Measurements from ENCODE around the gene COL4A2.
A peak's percentile ranks its signal among the peaks of the same experiment; 100 is the strongest.

The COL4A2 gene

GRCh38 chr13:110463871-110464510 lies 156.9 kb downstream of the COL4A2 start:
- DNase-seq: no peak

GRCh38 chr13:110464556-110465333 lies 157.7 kb downstream of the COL4A2 start:
- no peak for DNase-seq

- no peak for DNase-seq
These were observed 158.6 kb downstream of the COL4A2 start for GRCh38 chr13:110465696-110466095.

GRCh38 chr13:110466266-110466915 lies 159.3 kb downstream of the COL4A2 start:
- DNase-seq: no peak

DNA sequence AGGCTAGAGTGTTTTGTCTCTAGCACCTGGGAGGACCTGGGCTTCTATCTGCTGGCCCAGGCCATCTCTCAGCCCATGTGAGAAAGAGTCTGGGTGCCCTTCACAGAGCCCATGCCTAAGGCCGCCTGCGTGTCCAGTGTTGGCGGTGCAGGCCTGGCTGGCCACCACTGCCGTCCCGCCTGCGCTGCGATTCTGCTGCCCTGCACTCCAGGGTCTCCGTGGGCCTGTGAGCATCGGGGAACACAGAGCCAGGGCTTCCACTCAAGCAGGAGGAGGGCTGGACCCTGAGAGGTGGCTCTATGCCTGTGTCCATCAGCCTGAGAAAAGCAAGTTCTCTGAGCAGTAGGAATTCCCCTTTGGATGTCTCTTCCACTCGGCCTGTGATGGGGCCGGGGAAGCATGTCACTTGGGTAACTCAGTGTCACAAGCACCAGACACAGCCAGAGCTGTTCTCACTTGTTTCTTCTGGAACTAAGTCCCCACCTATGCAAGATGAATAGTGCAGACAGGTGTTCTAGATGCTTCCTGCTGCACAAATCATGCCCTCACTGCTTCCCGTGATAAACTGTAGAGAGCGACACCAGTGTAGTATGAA lies 160.5 kb downstream of the COL4A2 start:
- no peak for DNase-seq

DNA sequence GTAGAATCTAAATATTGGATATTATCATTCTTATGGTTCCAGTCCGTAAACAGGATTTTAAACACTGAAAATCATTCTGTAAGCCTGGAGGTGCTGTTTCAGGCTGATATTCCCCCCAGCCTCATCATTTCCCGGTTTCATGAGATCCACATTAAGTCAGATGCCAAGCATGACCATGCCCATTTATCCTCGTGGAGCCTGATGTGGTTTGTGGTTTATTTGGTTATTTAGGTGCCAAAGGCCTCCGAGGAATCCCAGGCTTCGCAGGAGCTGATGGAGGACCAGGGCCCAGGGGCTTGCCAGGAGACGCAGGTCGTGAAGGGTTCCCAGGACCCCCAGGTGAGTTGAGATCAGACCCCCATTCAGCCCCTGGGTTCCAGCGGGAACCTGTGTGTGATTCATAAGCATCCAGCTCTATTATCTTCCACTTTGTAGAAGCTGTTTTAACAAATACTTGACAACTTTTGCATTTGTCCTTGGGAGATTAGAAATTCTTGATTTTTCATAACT lies 162.0 kb downstream of the COL4A2 start:
- DNase-seq: no peak

DNA sequence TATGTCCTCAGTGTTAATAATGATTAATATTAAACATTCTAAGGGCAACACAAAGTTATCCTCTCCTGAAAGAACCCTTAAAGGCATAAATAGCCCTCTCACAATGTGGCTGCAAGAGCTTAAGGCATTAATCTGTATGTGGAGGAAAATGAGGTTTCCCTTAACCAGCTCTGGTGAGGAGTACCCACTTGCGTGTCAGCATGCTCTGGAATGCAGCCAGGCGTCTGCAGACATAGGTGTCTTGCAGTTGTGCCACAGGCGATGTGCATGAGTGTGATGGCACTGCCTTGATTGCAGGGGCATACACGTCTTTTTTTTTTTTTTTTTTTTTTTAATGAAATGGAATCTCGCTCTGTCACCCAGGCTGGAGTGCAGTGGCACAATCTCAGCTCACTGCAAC lies 162.5 kb downstream of the COL4A2 start:
- DNase-seq: no peak

GRCh38 chr13:110470272-110471009 lies 163.4 kb downstream of the COL4A2 start:
- DNase-seq: no peak

DNA sequence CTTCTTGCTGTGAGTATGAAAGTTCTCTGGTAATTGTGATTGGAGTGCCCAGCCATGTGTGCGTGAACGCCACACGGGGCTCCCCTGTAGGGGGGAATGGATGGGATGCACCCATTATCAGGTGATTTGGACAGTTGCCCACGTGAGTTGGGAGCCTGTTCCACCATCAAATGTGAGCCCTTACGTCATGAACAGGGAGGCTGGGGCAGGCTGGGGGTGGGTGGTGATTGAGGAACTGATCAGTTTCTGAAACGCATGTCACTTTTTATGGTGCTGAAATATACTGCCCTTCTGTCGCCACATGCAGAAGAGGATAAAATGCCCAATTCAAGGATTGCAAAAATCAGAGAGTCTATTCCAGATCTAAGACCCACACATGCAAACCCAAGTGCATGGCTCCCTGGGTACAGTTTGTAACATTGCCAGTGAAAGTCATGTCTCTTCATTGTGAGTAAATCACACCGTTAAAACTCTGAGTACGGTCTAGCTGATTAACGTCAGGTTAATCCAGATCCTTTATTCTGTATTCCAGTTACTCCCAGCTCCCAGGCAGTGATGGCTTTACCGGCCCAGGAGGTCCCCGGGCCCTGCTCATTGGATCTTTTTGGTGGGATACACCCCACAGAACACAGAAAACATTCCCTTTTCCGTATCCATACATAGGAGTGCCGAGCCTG lies 164.2 kb downstream of the COL4A2 start:
- DNase-seq: no peak

- peak in 1 of 4 experiments; percentile 9 for DNase-seq
These were observed 164.7 kb downstream of the COL4A2 start for GRCh38 chr13:110471833-110472162.

- DNase-seq: no peak
These were observed 165.9 kb downstream of the COL4A2 start for GRCh38 chr13:110472904-110473563.

DNA sequence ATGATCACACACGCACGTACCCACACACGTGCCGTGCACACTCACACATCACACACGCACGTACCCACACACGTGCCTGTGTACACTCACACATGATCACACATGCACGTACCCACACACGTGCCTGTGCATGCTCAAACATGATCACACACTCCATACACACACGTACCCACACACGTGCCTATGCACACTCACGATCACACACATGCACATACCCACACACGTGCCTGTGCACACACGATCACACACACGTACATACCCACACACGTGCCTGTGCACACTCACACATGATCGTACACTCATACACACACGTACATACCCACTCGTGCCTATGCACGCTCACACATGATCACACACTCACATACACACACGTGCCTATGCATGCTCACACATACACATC lies 167.6 kb downstream of the COL4A2 start:
- DNase-seq: no peak

DNA sequence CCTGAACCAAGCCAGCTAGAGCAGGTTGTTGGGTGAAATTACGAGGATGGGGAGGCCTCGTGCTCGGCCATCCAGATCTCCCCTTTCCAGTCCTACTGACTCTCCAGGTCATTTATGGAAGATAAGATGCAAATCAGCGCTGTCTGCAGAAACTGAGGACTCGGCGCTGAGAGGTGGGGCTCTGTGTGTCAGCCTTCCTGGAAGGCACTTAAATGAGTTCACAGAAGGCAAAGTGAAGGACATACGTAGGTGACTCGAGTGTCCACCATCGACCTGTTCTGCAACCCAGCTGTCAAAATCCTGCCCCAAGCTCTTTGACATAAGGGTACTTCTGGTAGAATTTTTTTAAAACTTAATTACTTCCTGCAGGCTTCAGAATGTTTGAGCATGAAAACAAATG lies 168.0 kb downstream of the COL4A2 start:
- DNase-seq: no peak

GRCh38 chr13:110475550-110476219 lies 168.6 kb downstream of the COL4A2 start:
- no peak for DNase-seq

DNA sequence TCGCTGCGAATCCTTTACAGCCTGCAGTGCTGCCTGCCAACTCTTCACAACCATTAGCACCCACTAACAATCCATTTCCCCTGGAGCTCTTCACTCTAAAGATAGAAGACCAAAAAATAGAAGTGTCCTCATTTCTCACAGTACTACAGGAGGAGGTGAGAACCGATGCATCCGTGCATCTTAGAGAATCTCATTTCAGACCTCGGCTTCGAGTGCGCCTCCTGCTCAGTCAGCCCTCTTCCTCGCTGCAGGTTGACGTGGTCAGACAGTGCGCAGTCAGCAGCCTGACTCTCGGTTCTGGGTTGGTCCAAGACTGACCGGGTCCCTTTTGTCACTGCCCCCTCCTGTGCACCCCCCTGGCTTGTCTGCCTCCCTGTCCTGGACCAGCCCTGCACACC lies 169.1 kb downstream of the COL4A2 start:
- no peak for DNase-seq

DNA sequence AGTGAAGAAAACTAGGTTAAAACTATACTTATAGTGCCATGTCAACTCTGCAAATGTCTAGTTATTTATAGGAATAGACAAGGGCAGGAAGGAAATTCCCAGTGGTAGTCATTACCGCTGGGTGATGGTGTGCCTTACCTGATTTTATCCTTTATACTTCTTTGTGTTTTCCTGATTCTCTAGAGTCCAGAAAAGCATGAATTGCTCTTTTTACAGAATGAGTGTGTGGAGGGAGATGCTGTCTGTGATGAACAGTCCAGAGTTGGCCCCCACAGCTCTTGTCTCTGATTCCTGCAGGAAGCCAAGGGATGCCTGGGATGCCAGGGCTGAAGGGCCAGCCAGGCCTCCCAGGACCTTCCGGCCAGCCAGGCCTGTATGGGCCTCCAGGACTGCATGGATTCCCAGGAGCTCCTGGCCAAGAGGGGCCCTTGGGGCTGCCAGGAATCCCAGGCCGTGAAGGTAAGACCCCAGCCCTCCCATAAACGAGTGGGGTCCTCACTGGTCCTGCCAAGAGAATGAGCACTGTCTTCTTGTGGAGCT lies 170.7 kb downstream of the COL4A2 start:
- DNase-seq: no peak

DNA sequence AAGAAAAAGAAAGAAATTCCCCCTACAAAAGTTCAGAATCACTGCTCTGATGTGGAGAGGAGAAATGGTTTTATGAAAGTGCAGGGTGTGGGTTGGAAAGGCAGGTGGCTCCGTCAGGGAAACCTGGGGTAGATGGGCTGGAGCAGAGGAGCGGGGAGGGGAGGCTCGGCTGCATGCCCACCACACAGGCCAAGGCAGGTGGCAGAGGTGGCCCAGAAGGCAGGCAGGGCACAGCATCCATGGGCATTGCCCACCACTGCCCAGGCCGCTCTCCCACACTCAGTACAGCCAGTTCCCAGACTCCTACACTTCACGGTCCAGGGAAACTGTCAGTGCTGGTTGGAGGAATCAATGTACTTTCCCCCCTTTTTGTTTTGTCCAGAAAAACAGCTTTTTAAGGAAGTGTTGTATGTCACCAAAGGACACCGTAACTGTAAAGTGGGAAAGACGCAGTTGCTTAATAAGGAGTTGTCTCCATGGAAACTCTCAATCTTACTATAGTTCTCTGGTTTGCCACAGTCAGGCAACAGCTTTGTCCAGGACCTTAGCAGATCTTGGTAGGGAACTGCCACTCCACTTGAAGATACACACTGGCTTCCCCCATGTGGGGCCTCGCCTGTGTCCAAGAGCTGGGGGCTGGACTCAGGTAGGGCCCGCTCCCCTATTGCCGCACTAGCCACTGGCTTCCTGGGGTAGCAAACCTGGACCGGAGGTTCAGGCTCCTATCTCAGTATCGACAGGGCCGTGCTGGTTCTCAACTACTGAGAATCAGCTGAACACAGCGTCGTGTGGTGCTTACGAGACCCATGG lies 171.5 kb downstream of the COL4A2 start:
- DNase-seq: no peak

DNA sequence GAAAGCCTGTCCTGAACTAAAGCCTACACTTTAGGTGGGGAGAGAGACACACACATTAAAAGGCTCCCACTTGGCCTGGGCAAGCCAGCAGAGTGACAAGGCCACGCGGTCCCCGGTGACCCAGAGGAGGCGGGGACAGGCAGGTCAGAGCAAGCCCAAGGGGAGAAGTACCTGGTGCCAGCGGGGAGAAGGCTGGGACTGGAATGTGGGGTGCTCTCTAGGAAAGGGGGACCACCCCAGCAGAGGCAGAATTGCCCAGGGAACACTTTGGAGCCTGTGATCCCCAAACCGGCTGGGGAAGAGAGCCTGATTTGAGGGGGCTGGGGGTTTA lies 172.1 kb downstream of the COL4A2 start:
- no peak for DNase-seq

DNA sequence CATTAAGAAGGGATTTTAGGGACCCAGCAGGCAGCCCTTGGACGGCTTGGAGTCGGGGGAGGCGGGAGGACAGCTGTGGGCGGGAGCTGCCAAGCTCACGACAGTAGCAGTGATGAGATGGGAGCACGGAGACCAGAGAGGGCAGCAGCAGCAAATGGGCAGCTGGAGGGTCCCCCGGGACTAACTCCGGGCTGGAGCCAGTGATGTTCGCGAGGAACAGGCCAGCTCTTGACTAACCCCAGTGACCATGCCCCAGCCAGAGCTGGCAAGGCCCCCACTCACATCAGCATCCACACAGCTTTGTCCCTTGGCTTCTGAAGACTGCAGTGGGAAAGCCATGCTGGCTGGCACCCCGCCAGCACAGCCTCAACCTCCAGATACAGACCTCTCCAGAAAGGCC lies 172.6 kb downstream of the COL4A2 start:
- no peak for DNase-seq

GRCh38 chr13:110480161-110480560 lies 173.1 kb downstream of the COL4A2 start:
- DNase-seq: no peak

Measured in activated CD4-positive, CD25-positive, alpha-beta regulatory T cell (primary cell).